GM19397 (cell line): ENCODE results near the gene URB1.

Experiments used
- ATAC-seq: cut with Tn5 transposase; IDR thresholded peaks from one replicate; pipeline ENCODE4 v1.9.1; 2021; ENCODE audit warnings: mild to moderate bottlenecking, moderate library complexity; ENCODE audit not compliant: unreplicated experiment

URB1 gene

DNA sequence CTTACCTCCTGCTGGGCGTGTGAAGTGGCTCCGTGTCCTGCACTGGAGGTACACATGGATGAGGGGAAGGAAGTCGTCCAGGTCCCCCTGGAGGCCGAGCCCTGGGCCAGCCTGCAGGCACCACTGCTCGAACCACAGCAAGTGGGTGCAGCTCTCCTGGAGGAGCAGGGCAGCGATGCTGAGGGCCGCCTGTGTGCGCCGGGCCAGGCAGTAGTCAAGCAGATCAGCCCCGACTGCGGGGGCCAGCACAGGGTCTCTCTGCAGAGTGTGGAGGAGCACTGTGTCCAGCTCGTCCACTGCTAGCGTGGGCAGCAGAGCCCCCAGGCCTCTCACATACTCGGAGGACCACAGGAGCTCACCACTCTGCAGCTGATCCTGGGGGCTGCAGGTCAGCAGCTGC, 45.9 kb downstream of the URB1 start:
- ATAC-seq, result no peak

DNA sequence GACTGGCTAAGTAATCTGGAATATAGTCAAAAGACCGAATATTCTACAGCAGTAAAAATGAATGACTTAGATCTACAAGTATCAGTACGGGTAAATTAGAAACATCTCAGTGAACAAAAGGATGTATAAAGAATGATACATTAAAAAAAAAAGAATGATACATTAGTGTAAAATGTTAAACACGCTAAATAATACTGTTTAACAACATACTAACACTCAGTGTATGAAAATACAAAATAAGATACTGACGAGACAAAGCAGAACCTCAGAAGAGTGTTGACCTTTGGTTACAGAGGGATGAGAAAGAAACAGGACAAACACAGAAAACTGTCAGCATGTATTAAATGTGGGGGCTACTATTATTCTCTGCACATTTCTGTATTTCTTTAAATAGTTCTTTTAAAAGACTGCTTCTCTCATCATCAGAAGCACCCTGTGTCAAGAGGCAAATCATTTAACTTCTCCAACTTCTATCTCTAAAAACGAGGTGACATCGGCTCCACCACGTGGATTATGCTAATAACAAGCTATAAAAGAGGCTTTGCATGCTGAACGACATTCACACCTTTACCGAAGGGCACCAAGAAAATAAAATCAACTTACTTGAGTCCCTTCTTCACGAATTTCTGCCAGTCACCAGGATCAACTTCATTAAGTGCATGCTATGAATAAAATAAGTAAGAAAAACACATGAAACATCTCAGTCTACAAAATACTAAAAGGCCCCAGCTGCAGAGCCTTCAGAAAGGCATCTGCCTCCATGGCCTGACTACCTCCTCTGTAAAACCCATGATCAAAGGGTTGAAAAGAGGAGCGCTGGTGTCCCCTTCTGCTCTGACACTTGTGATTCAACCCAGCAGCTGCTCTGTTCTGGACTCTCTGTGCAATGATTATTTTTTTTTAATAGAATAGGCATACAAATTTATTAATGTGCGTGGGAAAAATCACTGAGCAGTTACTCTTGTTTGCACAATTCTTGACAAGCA, 51.7 kb downstream of the URB1 start:
- no peak for ATAC-seq

GRCh38 chr21:32338209-32338921, 54.4 kb downstream of the URB1 start:
- no peak for ATAC-seq

DNA sequence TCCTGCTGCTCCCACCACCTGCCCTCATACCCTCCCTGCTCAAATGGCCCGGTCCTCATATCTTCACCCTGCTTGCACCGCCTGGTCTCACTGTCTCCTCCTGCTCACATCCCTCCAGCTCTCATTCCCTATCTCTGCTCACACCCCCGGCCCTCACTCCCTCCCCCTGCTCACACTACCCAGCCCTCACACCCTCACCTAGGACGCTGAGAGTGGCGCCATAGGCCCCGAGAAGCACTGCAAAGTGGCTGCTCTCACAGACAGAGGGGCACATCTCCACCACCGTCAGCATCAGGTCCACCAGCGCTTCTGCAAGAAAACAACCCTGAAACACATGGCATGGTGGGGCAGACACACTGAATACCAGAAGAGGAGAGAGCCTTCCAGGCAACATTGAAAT, 55.6 kb downstream of the URB1 start:
- no peak for ATAC-seq

- no peak for ATAC-seq
Measured at GRCh38 chr21:32336711-32337110, 56.1 kb downstream of the URB1 start.

DNA sequence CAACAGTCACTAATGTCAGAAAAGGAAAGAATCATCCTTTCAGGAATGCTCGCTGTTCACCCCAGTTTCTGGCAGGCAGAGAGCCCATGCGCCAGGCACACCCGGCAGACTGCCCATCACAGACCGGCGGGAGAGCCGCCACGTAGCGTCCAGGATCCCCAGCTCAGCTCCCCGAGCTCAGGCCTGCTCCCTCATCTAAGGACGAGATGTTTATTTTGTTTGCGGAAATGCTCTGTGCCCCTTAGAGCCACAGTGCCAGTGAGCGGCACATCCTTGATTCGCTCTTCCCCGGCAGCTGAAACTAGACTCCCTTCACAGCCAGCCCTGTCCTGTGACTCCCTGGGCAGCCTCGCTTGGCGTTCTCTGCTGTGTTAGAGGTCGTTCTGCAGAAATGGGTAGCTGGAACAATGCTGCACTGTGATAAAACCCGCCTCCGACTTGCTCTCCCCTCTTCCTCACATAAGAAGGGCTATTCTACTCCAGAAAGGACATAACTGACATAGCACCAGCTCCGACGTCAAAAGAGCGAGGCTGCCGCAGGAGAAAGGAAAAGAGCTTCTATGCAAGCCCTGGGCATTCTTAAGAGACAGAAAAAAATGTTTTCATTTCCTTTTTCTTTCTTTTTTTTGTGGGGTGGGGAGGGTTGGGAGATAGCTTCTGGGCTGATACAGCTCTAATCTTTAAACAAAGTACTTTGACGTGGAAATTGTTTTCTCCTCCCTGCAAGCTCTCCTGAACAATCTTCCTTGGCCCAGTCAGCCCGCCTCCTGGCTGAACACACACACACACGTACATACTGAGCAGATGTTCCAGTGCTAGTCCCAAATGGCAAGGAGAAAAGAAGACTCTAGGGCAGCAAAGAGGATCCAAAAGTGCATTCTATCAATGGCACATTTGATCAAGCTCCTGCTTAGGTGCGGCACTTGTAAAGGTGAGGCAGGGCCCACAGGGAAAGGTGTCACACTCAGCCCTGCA, 56.9 kb downstream of the URB1 start:
- no peak for ATAC-seq

GRCh38 chr21:32334980-32335531, 57.8 kb downstream of the URB1 start:
- ATAC-seq, result no peak

DNA sequence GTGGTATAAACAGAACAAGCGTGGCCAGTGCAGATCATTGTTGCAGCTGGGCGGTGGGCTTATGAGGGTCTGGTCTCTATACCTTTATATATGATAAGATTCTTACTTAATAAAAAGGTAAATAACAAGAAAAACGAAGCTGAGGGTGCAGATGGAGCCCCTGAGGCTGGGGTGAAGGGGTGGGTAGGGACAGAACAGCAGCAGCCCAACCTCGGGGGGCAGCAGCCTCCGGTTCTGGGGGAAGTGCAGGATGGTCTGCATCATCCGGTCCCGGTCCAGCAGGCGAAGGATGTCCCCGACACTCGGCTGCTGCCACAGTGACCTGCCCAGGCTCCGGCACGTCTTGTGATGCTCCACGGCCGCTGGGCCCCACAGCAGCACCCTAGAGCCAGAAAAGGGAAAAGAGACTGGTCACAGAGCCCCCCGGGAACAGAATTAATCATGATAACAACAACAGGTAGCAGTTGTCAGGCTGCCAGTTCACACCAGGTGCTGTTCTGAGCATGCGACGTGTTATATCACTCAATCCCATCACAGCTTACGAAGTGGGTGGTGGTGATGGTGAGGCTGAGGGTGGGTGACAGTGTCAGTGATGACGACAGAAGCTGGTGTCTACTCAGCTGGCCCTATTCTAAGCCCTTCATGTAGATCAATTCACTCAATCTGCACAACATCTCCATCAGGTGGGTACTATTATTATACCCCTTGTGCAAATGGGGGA, 58.7 kb downstream of the URB1 start:
- no peak for ATAC-seq

- ATAC-seq, result no peak
Measured at GRCh38 chr21:32332463-32332951, 60.3 kb downstream of the URB1 start.

- ATAC-seq, result no peak
Measured at GRCh38 chr21:32331444-32332305, 61.1 kb downstream of the URB1 start.

DNA sequence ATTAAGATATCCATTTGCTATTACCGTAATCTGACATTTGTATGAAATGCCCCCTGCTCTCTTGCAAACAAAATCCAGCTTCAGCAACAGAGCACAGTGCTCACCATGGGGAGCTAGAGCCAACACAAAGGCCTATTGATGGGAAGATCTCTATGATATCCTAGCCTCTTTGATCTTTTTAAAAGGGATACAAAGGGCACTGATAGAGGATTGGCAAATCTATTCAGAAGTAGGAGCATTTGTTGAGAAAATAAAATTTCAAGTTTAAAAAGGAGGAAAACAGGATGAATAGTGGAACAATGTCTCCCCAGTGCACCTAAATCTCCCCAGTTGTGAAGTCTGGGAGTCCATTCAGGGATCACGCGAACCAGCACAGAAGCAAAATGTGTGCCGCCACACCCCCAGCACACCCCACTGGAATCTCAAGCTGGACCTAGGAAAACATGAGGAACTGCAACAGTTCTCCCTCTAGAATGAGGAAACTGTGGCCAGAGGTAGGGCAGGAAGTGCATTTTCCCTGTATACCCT, 62.0 kb downstream of the URB1 start:
- ATAC-seq, result no peak

DNA sequence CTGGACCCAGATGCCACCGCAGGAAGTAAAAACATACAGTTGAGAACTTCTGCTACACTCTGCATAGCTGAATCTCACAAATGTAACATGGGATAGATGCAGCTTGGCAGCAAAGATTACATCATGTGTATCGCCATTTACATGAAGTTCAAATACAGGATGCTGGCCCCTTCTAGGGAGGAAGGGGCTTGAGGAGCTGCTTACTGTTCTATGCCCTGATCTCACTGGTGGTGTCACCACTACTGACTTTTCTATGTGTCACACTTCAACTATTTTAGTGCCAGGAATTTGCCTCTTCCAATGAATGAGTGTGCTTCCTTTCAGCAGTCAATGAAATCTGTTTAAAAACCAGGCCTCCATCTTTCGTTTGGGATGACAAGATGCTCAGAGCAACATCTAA, 63.0 kb downstream of the URB1 start:
- ATAC-seq, result no peak

DNA sequence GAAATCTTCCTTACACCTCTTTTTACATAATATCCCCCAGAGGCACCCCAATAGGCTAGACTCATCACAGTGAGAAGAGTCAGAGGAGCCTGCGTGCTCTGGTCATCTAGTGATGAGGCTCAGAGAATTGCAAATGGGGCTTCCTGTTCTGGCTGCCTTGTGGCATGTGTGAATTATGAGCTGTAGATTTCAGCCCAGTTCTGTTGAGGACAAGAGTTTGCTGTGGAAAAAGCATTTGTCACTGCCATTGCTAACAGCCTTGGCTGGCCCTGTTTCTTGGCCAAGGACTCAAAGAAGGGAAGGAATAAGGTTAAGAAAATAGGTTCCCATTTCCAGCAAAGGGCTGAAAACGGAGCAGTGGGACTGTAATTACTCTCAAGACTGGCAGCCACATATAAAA, 63.5 kb downstream of the URB1 start:
- ATAC-seq, result no peak

DNA sequence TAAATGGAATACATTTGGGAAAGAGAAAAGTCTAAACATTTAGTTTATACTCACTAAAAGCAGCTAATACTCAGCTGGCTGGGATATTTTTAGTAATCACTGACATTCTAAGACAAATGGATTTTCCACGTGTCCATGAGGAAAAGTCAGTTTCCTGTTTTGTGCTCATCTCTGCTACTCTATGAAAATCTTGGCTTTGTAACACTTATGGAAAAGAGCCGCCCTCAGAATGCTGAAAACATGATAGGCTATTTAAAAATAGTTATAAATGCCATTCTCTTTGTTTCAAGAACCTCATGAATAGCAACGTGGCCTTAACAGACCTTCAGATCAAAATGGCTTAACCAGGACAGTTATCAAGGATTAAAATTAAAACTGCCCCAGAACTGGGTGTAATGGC, 64.2 kb downstream of the URB1 start:
- ATAC-seq, result no peak

DNA sequence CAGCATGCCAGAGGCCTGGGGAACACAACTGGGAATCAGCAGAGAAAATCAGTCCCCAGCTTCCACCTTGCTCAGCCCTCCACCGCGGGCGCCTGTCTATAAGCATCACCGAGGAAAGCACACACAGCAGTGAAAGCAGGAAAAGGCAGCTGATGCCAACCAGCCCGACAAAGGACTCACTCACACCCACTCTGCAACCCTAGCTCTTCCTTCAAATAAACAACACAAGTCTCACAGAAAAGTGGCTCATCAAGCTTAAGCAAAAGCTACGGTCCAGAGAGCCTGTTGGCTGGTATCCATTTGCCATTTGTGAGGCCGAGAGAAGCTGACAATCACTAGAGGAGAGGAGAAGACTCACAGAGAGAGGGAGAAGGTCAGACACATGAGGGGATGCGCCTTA, 67.1 kb downstream of the URB1 start:
- ATAC-seq, result no peak

- no peak for ATAC-seq
Measured at GRCh38 chr21:32322676-32323075, 70.1 kb downstream of the URB1 start.

DNA sequence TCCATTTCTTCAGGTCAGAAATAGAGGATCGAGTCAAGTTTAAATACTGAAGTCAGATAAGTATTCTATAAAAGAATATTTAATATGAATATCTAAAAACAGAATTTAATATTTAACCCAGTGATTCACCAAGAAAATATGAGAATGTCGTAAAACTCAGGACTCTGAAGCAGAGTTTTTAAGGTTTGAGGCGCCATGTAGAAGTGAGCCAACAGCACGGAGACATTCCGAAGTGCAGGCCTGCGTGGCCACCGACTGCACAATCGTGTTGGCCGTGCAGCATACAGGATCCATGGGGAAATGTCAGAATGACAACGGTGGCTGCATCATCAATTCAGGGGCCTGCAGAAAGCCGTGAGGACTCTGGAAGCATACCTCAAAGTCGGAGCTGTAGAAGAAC, 70.7 kb downstream of the URB1 start:
- ATAC-seq, result no peak

GRCh38 chr21:32321480-32321879, 71.3 kb downstream of the URB1 start:
- ATAC-seq, result no peak

DNA sequence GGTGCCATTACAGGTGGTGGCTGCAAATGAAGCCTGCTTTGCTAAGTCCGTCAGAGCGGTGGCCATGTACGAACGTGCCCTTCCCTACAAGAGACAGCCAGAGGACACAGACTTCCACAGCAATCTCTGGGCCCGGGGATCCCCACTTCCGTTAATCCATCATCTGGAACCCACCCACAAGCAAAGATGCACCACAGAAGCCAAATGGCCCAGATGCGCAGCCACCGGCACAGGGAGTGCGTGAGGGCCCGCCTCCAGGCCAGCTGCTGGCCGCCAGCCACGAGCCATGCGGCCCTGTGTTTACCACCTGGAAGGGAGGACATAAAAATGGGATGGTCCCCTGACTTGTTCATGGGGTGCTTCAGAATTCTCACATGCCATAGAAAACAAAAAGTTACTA, 72.1 kb downstream of the URB1 start:
- ATAC-seq, result no peak
